HepG2 (cell line): Measurements from ENCODE around the gene CALD1. TPM values are rescaled to one million over a fixed set of nuclear protein-coding genes. Genes with fewer than 3 reads are reported as not detected.

Experiments used
- CC2D1A ChIP-seq: sonication (generic); formaldehyde crosslinking; IDR thresholded peaks from 2 replicates; pipeline ENCODE4 v1.8.1; 2023; ENCODE audit warnings: mild to moderate bottlenecking, missing genetic modification reagents
- DNMT3B ChIP-seq: conservative IDR thresholded peaks from 2 replicates; pipeline ENCODE4 v1.6.1; 2016; ENCODE audit warnings: missing biosample characterization, control low read depth
- HNRNPH1 ChIP-seq: fragments of 200-400 bp; formaldehyde crosslinking; optimal IDR thresholded peaks from 2 replicates; pipeline ENCODE3; 2017; ENCODE audit warnings: mild to moderate bottlenecking, low read depth, low read length
- ZNF33B ChIP-seq: sonication (generic); formaldehyde crosslinking; IDR thresholded peaks from 2 replicates; pipeline ENCODE4 v1.5.1; 2020; ENCODE audit warnings: mild to moderate bottlenecking, missing genetic modification reagents
- ZNF367 ChIP-seq: sonication (generic); formaldehyde crosslinking; IDR thresholded peaks from 2 replicates; pipeline ENCODE4 v1.4.0; 2020; ENCODE audit warnings: missing genetic modification reagents, borderline replicate concordance
- ZNF572 ChIP-seq: sonication (generic); formaldehyde crosslinking; IDR thresholded peaks from 2 replicates; pipeline ENCODE4 v1.5.1; 2020; ENCODE audit warnings: mild to moderate bottlenecking, missing genetic modification reagents
- polyA plus RNA-seq, 8 experiments: library from polyadenylated mRNA; depleted of rRNA in 3 of 8; stranded (reverse) in 7 of 8; unstranded in 1 of 8; fragments of >200 nt; fragmentation: Illumina TruSeq in 4 of 8; extraction: Trizol in 4 of 8; gene quantifications; 2 replicates each; pipeline versions ENCODE4 v1.2.1 to v1.2.3, GENCODE V29; 2011 to 2016; ENCODE audit warnings: low read depth in 4 of 8, missing spikeins in 1 of 8, mixed read lengths in 1 of 8; ENCODE audit not compliant: insufficient read depth in 1 of 8
- total RNA-seq, 5 experiments: library from RNA; depleted of rRNA; stranded (reverse); fragments of >200 nt; fragmentation: Illumina TruSeq; extraction: Trizol; gene quantifications; 2 replicates each; pipeline ENCODE4 v1.2.3, GENCODE V29; 2016; ENCODE audit warnings: low read depth in 1 of 5
- TF ChIP-seq, protein P1 (sequence below): sonication (generic); formaldehyde crosslinking; conservative IDR thresholded peaks from 2 replicates; pipeline ENCODE4 v1.4.0; 2020; ENCODE audit warnings: missing genetic modification reagents
- TF ChIP-seq, protein P2 (sequence below): sonication (generic); formaldehyde crosslinking; IDR thresholded peaks from 2 replicates; pipeline ENCODE4 v1.4.0; 2020; ENCODE audit warnings: missing genetic modification reagents, borderline replicate concordance
- TF ChIP-seq, protein P3 (sequence below): sonication (generic); formaldehyde crosslinking; IDR thresholded peaks from 2 replicates; pipeline ENCODE4 v1.4.0; 2020; ENCODE audit warnings: missing genetic modification reagents, borderline replicate concordance
- TF ChIP-seq, protein P4 (sequence below): IDR thresholded peaks from 2 replicates; pipeline ENCODE4 v1.6.1; 2016
- TF ChIP-seq, protein P5 (sequence below), 2 experiments: sonication (generic) in 1 of 2; formaldehyde crosslinking in 1 of 2; IDR thresholded peaks; 2 replicates each; pipeline versions ENCODE4 v1.6.1 to v1.9.0; 2014 to 2022; ENCODE audit warnings: antibody characterized with exemption in 1 of 2, borderline replicate concordance in 1 of 2, inconsistent platforms in 1 of 2, low read depth in 1 of 2, missing genetic modification reagents in 1 of 2

Gene CALD1
- total and polyA plus RNA-seq, 2 of the 13 experiments (the other 11 are each of a cell fraction or from before 2014, with no cell fraction given): 53.0 to 112 TPM

DNA sequence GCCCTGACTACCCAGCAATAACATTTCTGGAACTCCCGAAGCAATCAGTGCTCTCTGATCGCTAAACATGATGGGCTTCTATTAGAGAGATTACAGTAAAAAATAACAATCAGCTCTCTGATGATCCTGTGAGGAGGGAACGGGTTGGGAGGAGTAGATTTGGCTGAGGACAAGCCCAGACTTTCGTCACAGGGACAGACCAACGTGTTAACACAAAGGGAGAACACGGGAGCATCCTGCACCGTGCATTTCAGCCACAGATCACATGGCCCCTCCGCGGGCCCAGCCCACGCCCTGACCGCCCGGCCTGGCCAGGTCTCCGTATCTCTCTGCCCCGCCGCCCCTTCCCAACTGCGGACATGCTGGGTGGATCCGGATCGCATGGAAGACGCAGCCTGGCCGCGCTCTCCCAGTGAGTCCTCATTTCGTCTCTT, 111.8 kb downstream of the CALD1 start (continued):
- TF ChIP-seq, protein P1, sequence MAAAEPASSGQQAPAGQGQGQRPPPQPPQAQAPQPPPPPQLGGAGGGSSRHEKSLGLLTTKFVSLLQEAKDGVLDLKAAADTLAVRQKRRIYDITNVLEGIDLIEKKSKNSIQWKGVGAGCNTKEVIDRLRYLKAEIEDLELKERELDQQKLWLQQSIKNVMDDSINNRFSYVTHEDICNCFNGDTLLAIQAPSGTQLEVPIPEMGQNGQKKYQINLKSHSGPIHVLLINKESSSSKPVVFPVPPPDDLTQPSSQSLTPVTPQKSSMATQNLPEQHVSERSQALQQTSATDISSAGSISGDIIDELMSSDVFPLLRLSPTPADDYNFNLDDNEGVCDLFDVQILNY (CRISPR knock-in tag): no peak
- TF ChIP-seq CC2D1A (CRISPR knock-in tag) (no peak), HNRNPH1 (no peak), ZNF33B (no peak), ZNF367 (no peak), DNMT3B (CRISPR knock-in tag) (no peak), ZNF572 (CRISPR knock-in tag) (no peak)
- TF ChIP-seq, protein P2, sequence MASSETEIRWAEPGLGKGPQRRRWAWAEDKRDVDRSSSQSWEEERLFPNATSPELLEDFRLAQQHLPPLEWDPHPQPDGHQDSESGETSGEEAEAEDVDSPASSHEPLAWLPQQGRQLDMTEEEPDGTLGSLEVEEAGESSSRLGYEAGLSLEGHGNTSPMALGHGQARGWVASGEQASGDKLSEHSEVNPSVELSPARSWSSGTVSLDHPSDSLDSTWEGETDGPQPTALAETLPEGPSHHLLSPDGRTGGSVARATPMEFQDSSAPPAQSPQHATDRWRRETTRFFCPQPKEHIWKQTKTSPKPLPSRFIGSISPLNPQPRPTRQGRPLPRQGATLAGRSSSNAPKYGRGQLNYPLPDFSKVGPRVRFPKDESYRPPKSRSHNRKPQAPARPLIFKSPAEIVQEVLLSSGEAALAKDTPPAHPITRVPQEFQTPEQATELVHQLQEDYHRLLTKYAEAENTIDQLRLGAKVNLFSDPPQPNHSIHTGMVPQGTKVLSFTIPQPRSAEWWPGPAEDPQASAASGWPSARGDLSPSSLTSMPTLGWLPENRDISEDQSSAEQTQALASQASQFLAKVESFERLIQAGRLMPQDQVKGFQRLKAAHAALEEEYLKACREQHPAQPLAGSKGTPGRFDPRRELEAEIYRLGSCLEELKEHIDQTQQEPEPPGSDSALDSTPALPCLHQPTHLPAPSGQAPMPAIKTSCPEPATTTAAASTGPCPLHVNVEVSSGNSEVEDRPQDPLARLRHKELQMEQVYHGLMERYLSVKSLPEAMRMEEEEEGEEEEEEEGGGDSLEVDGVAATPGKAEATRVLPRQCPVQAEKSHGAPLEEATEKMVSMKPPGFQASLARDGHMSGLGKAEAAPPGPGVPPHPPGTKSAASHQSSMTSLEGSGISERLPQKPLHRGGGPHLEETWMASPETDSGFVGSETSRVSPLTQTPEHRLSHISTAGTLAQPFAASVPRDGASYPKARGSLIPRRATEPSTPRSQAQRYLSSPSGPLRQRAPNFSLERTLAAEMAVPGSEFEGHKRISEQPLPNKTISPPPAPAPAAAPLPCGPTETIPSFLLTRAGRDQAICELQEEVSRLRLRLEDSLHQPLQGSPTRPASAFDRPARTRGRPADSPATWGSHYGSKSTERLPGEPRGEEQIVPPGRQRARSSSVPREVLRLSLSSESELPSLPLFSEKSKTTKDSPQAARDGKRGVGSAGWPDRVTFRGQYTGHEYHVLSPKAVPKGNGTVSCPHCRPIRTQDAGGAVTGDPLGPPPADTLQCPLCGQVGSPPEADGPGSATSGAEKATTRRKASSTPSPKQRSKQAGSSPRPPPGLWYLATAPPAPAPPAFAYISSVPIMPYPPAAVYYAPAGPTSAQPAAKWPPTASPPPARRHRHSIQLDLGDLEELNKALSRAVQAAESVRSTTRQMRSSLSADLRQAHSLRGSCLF (CRISPR knock-in tag): no peak
- TF ChIP-seq, protein P3, sequence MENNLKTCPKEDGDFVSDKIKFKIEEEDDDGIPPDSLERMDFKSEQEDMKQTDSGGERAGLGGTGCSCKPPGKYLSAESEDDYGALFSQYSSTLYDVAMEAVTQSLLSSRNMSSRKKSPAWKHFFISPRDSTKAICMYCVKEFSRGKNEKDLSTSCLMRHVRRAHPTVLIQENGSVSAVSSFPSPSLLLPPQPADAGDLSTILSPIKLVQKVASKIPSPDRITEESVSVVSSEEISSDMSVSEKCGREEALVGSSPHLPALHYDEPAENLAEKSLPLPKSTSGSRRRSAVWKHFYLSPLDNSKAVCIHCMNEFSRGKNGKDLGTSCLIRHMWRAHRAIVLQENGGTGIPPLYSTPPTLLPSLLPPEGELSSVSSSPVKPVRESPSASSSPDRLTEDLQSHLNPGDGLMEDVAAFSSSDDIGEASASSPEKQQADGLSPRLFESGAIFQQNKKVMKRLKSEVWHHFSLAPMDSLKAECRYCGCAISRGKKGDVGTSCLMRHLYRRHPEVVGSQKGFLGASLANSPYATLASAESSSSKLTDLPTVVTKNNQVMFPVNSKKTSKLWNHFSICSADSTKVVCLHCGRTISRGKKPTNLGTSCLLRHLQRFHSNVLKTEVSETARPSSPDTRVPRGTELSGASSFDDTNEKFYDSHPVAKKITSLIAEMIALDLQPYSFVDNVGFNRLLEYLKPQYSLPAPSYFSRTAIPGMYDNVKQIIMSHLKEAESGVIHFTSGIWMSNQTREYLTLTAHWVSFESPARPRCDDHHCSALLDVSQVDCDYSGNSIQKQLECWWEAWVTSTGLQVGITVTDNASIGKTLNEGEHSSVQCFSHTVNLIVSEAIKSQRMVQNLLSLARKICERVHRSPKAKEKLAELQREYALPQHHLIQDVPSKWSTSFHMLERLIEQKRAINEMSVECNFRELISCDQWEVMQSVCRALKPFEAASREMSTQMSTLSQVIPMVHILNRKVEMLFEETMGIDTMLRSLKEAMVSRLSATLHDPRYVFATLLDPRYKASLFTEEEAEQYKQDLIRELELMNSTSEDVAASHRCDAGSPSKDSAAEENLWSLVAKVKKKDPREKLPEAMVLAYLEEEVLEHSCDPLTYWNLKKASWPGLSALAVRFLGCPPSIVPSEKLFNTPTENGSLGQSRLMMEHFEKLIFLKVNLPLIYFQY: no peak
- TF ChIP-seq, protein P4, sequence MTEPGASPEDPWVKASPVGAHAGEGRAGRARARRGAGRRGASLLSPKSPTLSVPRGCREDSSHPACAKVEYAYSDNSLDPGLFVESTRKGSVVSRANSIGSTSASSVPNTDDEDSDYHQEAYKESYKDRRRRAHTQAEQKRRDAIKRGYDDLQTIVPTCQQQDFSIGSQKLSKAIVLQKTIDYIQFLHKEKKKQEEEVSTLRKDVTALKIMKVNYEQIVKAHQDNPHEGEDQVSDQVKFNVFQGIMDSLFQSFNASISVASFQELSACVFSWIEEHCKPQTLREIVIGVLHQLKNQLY: peak; percentile 86
- TF ChIP-seq, protein P5, sequence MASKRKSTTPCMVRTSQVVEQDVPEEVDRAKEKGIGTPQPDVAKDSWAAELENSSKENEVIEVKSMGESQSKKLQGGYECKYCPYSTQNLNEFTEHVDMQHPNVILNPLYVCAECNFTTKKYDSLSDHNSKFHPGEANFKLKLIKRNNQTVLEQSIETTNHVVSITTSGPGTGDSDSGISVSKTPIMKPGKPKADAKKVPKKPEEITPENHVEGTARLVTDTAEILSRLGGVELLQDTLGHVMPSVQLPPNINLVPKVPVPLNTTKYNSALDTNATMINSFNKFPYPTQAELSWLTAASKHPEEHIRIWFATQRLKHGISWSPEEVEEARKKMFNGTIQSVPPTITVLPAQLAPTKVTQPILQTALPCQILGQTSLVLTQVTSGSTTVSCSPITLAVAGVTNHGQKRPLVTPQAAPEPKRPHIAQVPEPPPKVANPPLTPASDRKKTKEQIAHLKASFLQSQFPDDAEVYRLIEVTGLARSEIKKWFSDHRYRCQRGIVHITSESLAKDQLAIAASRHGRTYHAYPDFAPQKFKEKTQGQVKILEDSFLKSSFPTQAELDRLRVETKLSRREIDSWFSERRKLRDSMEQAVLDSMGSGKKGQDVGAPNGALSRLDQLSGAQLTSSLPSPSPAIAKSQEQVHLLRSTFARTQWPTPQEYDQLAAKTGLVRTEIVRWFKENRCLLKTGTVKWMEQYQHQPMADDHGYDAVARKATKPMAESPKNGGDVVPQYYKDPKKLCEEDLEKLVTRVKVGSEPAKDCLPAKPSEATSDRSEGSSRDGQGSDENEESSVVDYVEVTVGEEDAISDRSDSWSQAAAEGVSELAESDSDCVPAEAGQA (IDR thresholded peaks at IDR 0.05; ENCODE audit: low read depth): 0 out of 2 replicates have a peak, but pooled peaks have one; percentile 54
- TF ChIP-seq, protein P5 (CRISPR knock-in tag; IDR thresholded peaks at IDR 0.05; ENCODE audit: borderline replicate concordance): no peak
